Liver (tissue), 9 donors: ENCODE measurements around the gene KLHL34. TPM values are rescaled to one million over a fixed set of nuclear protein-coding genes. Genes with fewer than 3 reads are reported as not detected.

Experiments
- DNase-seq: peaks from one replicate; pipeline ENCODE4 v3.0.0-alpha.2; 2017; ENCODE audit warnings: low spot score
- H3K27ac ChIP-seq, 2 donors: one replicate each; pipeline ENCODE4 v1.7.0; 2013; ENCODE audit warnings: inconsistent platforms in 2 of 2, low read length in 2 of 2, control low read depth in 1 of 2, low read depth in 1 of 2, mild to moderate bottlenecking in 1 of 2
- H3K27me3 ChIP-seq, 4 donors: one replicate each; pipeline versions ENCODE4 v1.6.1 to v1.7.0; 2013; ENCODE audit warnings: low read length in 3 of 4, inconsistent platforms in 1 of 4, mild to moderate bottlenecking in 1 of 4, moderate library complexity in 1 of 4; ENCODE audit not compliant: control insufficient read depth in 4 of 4, insufficient read depth in 4 of 4
- H3K36me3 ChIP-seq, 4 donors: one replicate each; pipeline versions ENCODE4 v1.6.1 to v1.7.0; 2013; ENCODE audit warnings: low read length in 3 of 4, mild to moderate bottlenecking in 3 of 4, low read depth in 1 of 4, moderate library complexity in 1 of 4; ENCODE audit not compliant: control insufficient read depth in 4 of 4, insufficient read depth in 3 of 4
- H3K4me1 ChIP-seq, 4 donors: one replicate each; pipeline versions ENCODE4 v1.6.1 to v1.7.0; 2013; ENCODE audit warnings: low read length in 3 of 4, mild to moderate bottlenecking in 3 of 4, moderate library complexity in 1 of 4; ENCODE audit not compliant: control insufficient read depth in 4 of 4, insufficient read depth in 4 of 4
- H3K4me3 ChIP-seq, 3 donors: one replicate each; pipeline versions ENCODE4 v1.6.1 to v1.7.0; 2013; ENCODE audit warnings: low read length in 3 of 3, control low read depth in 1 of 3, low read depth in 1 of 3, mild to moderate bottlenecking in 1 of 3
- H3K9ac ChIP-seq, 2 donors: one replicate each; pipeline ENCODE4 v1.7.0; 2013; ENCODE audit warnings: low read length in 2 of 2, mild to moderate bottlenecking in 2 of 2, moderate library complexity in 2 of 2, control low read depth in 1 of 2, low read depth in 1 of 2
- H3K9me3 ChIP-seq, 4 donors: one replicate each; pipeline versions ENCODE4 v1.6.1 to v1.7.0; 2013; ENCODE audit warnings: low read length in 3 of 4; ENCODE audit not compliant: control insufficient read depth in 4 of 4
- ATF3 ChIP-seq: IDR thresholded peaks from 2 replicates; pipeline ENCODE4 v1.6.1; 2016; ENCODE audit warnings: antibody characterized with exemption
- FOXA1 ChIP-seq: IDR thresholded peaks from 2 replicates; pipeline ENCODE4 v1.6.1; 2016; ENCODE audit warnings: antibody characterized with exemption
- FOXA2 ChIP-seq: IDR thresholded peaks from 2 replicates; pipeline ENCODE4 v1.6.1; 2016; ENCODE audit warnings: antibody characterized with exemption
- GABPA ChIP-seq, 2 donors: IDR thresholded peaks in 1 of 2; conservative IDR thresholded peaks in 1 of 2; 2 replicates each; pipeline ENCODE4 v1.6.1; 2016; ENCODE audit warnings: antibody characterized with exemption in 2 of 2, mild to moderate bottlenecking in 1 of 2, moderate library complexity in 1 of 2
- HNF4A ChIP-seq, 2 donors: conservative IDR thresholded peaks; 2 replicates each; pipeline ENCODE4 v1.6.1; 2016; ENCODE audit warnings: antibody characterized with exemption in 2 of 2, mild to moderate bottlenecking in 2 of 2
- HNF4G ChIP-seq: IDR thresholded peaks from 2 replicates; pipeline ENCODE4 v1.6.1; 2016; ENCODE audit warnings: antibody characterized with exemption
- RAD21 ChIP-seq, 2 donors: IDR thresholded peaks; 2 replicates each; pipeline ENCODE4 v1.6.1; 2016; ENCODE audit warnings: antibody characterized with exemption in 2 of 2, mild to moderate bottlenecking in 2 of 2
- RXRA ChIP-seq, 2 donors: IDR thresholded peaks; 2 replicates each; pipeline ENCODE4 v1.6.1; 2017 to 2018; ENCODE audit warnings: antibody characterized with exemption in 2 of 2, mild to moderate bottlenecking in 1 of 2
- SP1 ChIP-seq: IDR thresholded peaks from 2 replicates; pipeline ENCODE4 v1.6.1; 2018; ENCODE audit warnings: antibody characterized with exemption, mild to moderate bottlenecking
- TAF1 ChIP-seq: conservative IDR thresholded peaks from 2 replicates; pipeline ENCODE4 v1.6.1; 2016; ENCODE audit warnings: antibody characterized with exemption, mild to moderate bottlenecking
- YY1 ChIP-seq: IDR thresholded peaks from 2 replicates; pipeline ENCODE4 v1.6.1; 2016; ENCODE audit warnings: antibody characterized with exemption, mild to moderate bottlenecking
- ZBTB33 ChIP-seq: IDR thresholded peaks from 2 replicates; pipeline ENCODE4 v1.6.1; 2016; ENCODE audit warnings: antibody characterized with exemption
- WGBS: extraction: QIAGEN DNeasy Blood & Tissue Kit; methylation state at CpG from one replicate; pipeline ENCODE4 v1.1.7; 2013; 5-methylcytosine and 5-hydroxymethylcytosine counted together
- polyA plus RNA-seq, 2 donors: library from polyadenylated mRNA; stranded (reverse) in 1 of 2; unstranded in 1 of 2; fragments of 200-250 nt in 1 of 2; fragments of >200 nt in 1 of 2; fragmentation: Nextera tagmentation in 1 of 2; extraction: Ambion mirVana in 1 of 2; gene quantifications; one replicate each; pipeline versions ENCODE4 v1.2.1 to v1.2.3, GENCODE V29; 2013 to 2015
- total RNA-seq, 2 donors: library from RNA; depleted of rRNA; stranded (reverse); fragments of >200 nt; gene quantifications; one replicate each; pipeline ENCODE4 v1.2.3, GENCODE V29; 2014
- TF ChIP-seq, protein P1 (sequence below): fragments of 150-350 bp; IDR thresholded peaks from 2 replicates; pipeline ENCODE4 v1.5.1; 2017; ENCODE audit warnings: improper control_type of control experiment, low read depth, low read length; ENCODE audit not compliant: missing input control
- TF ChIP-seq, protein P2 (sequence below): IDR thresholded peaks from 2 replicates; pipeline ENCODE4 v1.6.1; 2016; ENCODE audit warnings: antibody characterized with exemption
- TF ChIP-seq, protein P3 (sequence below): IDR thresholded peaks from 2 replicates; pipeline ENCODE4 v1.6.1; 2016; ENCODE audit warnings: antibody characterized with exemption, mild to moderate bottlenecking
- donor health status: healthy.
- donor health status: healthy.
- donor health status: healthy.
- donor health status: healthy.
- donor health status: healthy.

The KLHL34 gene
- total and polyA plus RNA-seq, 4 donors, result 0.02 to 0.14 (median 0.04) TPM; not detected in 1

DNA sequence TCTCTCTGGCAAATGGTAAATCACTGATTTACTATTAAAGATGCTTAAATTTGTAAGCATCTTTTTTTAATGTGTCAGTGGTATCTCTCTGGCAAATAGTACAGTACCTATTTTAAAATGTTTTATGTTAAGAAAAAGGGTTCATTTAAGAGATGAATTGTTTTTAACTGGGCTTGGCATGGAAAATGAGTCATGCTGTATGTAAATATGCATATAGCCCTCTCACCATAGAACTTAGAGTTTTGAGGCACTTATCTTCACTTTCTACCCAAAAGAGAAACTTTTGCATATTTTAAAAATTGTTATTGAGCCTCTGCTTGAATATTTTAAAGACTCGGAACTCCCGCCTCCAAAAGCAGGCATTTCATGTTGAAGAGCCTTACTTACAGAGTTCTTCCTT, 37.9 kb downstream of the KLHL34 start:
- WGBS, result 94% methylated on average over 2 of the region's 2 CpGs
- no peaks in the 10 kb centered on the region for H3K27me3 ChIP-seq

More for the DNA sequence above, 37.9 kb downstream of the KLHL34 start:
- Histone ChIP-seq H3K9me3 (no peaks in the 10 kb centered on the region), H3K4me3 (no peak overlapping the region), H3K27ac (no peak overlapping the region), H3K36me3 (no peaks in the 10 kb centered on the region), H3K9ac (no peak overlapping the region), H3K4me1 (no peaks in the 10 kb centered on the region)
- TF ChIP-seq RAD21 (IDR thresholded peaks at IDR 0.05), result no peak
- TF ChIP-seq, protein P1, sequence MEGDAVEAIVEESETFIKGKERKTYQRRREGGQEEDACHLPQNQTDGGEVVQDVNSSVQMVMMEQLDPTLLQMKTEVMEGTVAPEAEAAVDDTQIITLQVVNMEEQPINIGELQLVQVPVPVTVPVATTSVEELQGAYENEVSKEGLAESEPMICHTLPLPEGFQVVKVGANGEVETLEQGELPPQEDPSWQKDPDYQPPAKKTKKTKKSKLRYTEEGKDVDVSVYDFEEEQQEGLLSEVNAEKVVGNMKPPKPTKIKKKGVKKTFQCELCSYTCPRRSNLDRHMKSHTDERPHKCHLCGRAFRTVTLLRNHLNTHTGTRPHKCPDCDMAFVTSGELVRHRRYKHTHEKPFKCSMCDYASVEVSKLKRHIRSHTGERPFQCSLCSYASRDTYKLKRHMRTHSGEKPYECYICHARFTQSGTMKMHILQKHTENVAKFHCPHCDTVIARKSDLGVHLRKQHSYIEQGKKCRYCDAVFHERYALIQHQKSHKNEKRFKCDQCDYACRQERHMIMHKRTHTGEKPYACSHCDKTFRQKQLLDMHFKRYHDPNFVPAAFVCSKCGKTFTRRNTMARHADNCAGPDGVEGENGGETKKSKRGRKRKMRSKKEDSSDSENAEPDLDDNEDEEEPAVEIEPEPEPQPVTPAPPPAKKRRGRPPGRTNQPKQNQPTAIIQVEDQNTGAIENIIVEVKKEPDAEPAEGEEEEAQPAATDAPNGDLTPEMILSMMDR, result no peak
- no peak for TF ChIP-seq SP1
- TF ChIP-seq FOXA1, result no peak
- no peak for TF ChIP-seq GABPA (IDR thresholded peaks at IDR 0.05 in 1 of 2, conservative IDR thresholded peaks at IDR 0.05 in 1 of 2)
- no peak for TF ChIP-seq HNF4G
- no peak for TF ChIP-seq TAF1
- TF ChIP-seq HNF4A (conservative IDR thresholded peaks at IDR 0.05), result no peak
- TF ChIP-seq ZBTB33, result no peak
- TF ChIP-seq, protein P2, sequence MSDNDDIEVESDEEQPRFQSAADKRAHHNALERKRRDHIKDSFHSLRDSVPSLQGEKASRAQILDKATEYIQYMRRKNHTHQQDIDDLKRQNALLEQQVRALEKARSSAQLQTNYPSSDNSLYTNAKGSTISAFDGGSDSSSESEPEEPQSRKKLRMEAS, result no peak
- no peak for TF ChIP-seq YY1
- TF ChIP-seq ATF3, result no peak
- TF ChIP-seq RXRA (IDR thresholded peaks at IDR 0.05), result no peak
- TF ChIP-seq FOXA2, result no peak
- TF ChIP-seq, protein P3, sequence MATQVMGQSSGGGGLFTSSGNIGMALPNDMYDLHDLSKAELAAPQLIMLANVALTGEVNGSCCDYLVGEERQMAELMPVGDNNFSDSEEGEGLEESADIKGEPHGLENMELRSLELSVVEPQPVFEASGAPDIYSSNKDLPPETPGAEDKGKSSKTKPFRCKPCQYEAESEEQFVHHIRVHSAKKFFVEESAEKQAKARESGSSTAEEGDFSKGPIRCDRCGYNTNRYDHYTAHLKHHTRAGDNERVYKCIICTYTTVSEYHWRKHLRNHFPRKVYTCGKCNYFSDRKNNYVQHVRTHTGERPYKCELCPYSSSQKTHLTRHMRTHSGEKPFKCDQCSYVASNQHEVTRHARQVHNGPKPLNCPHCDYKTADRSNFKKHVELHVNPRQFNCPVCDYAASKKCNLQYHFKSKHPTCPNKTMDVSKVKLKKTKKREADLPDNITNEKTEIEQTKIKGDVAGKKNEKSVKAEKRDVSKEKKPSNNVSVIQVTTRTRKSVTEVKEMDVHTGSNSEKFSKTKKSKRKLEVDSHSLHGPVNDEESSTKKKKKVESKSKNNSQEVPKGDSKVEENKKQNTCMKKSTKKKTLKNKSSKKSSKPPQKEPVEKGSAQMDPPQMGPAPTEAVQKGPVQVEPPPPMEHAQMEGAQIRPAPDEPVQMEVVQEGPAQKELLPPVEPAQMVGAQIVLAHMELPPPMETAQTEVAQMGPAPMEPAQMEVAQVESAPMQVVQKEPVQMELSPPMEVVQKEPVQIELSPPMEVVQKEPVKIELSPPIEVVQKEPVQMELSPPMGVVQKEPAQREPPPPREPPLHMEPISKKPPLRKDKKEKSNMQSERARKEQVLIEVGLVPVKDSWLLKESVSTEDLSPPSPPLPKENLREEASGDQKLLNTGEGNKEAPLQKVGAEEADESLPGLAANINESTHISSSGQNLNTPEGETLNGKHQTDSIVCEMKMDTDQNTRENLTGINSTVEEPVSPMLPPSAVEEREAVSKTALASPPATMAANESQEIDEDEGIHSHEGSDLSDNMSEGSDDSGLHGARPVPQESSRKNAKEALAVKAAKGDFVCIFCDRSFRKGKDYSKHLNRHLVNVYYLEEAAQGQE, result no peak
- no peak for DNase-seq
